A673 (cell line): ENCODE data around the gene WNT8B. TPM values are rescaled to one million over a fixed set of nuclear protein-coding genes. Genes with fewer than 3 reads are reported as not detected.

Experiments used
- BruUV-seq: library from RNA; stranded (reverse); fragments of 400-500 nt; replicated peaks from 2 replicates; lab custom pipeline; 2021; lab: Mats Ljungman, UMichigan
- CTCF ChIA-PET: fragments of 300-600 bp; sonication (Branson Sonifier 250); formaldehyde crosslinking; loops from one replicate; lab custom pipeline; 2022; ENCODE audit warnings: antibody characterized with exemption; lab: Charles Lee
- POLR2A ChIA-PET: fragments of 300-600 bp; sonication (Branson Sonifier 250); formaldehyde crosslinking; loops from one replicate; lab custom pipeline; 2022; ENCODE audit warnings: antibody characterized with exemption; ENCODE audit not compliant: low non-redundant PET; lab: Charles Lee
- DNase-seq: peaks from one replicate; pipeline ENCODE4 v3.0.0-alpha.2; 2015; ENCODE audit warnings: low spot score
- H3K27ac ChIP-seq: fragments of 200-600 bp; sonication (generic); 2 replicates; pipeline ENCODE4 v1.5.1; 2016; ENCODE audit warnings: mixed run types, low read depth, mild to moderate bottlenecking, mixed read lengths, antibody characterized with exemption, low read length; ENCODE audit not compliant: poor library complexity, severe bottlenecking
- H3K27me3 ChIP-seq: fragments of 200-600 bp; sonication (generic); replicated peaks from 2 replicates; pipeline ENCODE4 v1.6.1; 2017; ENCODE audit warnings: mixed run types, low read depth, mild to moderate bottlenecking, mixed read lengths, antibody characterized with exemption, low read length; ENCODE audit not compliant: insufficient read depth, poor library complexity
- H3K36me3 ChIP-seq: fragments of 200-600 bp; sonication (generic); 2 replicates; pipeline ENCODE4 v1.6.1; 2016; ENCODE audit warnings: mixed run types, mild to moderate bottlenecking, mixed read lengths, antibody characterized with exemption, low read length; ENCODE audit not compliant: insufficient read depth, poor library complexity, severe bottlenecking
- H3K4me1 ChIP-seq: fragments of 200-600 bp; sonication (generic); 2 replicates; pipeline ENCODE4 v1.6.1; 2017; ENCODE audit warnings: mixed run types, mild to moderate bottlenecking, mixed read lengths, antibody characterized with exemption, low read length; ENCODE audit not compliant: insufficient read depth, poor library complexity, severe bottlenecking
- H3K4me3 ChIP-seq: fragments of 200-600 bp; sonication (generic); 2 replicates; pipeline ENCODE4 v1.5.1; 2016; ENCODE audit warnings: low read depth, mixed run types, mild to moderate bottlenecking, mixed read lengths, low read length; ENCODE audit not compliant: poor library complexity, severe bottlenecking
- H3K9me3 ChIP-seq: fragments of 200-600 bp; sonication (generic); 2 replicates; pipeline ENCODE4 v1.6.1; 2016; ENCODE audit warnings: mixed run types, low read depth, mild to moderate bottlenecking, mixed read lengths, antibody characterized with exemption, low read length; ENCODE audit not compliant: poor library complexity, severe bottlenecking
- CTCF ChIP-seq: fragments of 300-800, 200-600 bp; sonication (generic); conservative IDR thresholded peaks from 2 replicates; pipeline ENCODE4 v1.5.1; 2017; ENCODE audit warnings: low read depth, mild to moderate bottlenecking, antibody characterized with exemption, low read length, moderate library complexity, mixed read lengths
- EZH2 ChIP-seq: fragments of 200-600 bp; sonication (generic); IDR thresholded peaks from 2 replicates; pipeline ENCODE4 v1.6.1; 2017; ENCODE audit warnings: borderline replicate concordance, low read depth, mild to moderate bottlenecking, mixed read lengths, antibody characterized with exemption, low read length; ENCODE audit not compliant: poor library complexity, severe bottlenecking
- intact Hi-C: fragments of 100-400 bp; cut with micrococcal nuclease; formaldehyde crosslinking; loops from one replicate; pipeline ENCODE4 v1.10.0; 2022; ENCODE audit not compliant: unreplicated experiment
- total RNA-seq: library from RNA; stranded (reverse); gene quantifications from 2 replicates; pipeline ENCODE4 v1.2.3, GENCODE V29; 2021

WNT8B gene
- total RNA-seq, 1 experiment from 2014 or later, result not detected

GRCh38 chr10:100528123-100528886 lies 65.5 kb downstream of the WNT8B start:
- peak; percentile 27 for DNase-seq
- ChIA-PET CTCF (no interaction called here), POLR2A (no interaction called here)
- peaks cover 36% of the 10 kb centered on the region for H3K36me3 ChIP-seq
- intact Hi-C loops, result loop anchor here (1.0 kb wide), 1 partner anchor 37 kb away; no protein-coding TSS in a partner anchor
- TSS peak; percentile 65 for BruUV-seq
- H3K4me3 ChIP-seq, result peak overlapping the region; percentile 76
- no peaks in the 10 kb centered on the region for H3K9me3 ChIP-seq
- no peaks in the 10 kb centered on the region for H3K27me3 ChIP-seq
- no peak for TF ChIP-seq EZH2
- TF ChIP-seq CTCF, result no peak
- peaks cover 7% of the 10 kb centered on the region for H3K4me1 ChIP-seq
- H3K27ac ChIP-seq, result no peak overlapping the region

GRCh38 chr10:100528921-100529474 lies 66.2 kb downstream of the WNT8B start:
- Histone ChIP-seq H3K4me3 (peak overlapping the region; percentile 76), H3K27ac (peak overlapping the region; percentile 80), H3K36me3 (peaks cover 32% of the 10 kb centered on the region), H3K4me1 (peaks cover 7% of the 10 kb centered on the region), H3K27me3 (no peaks in the 10 kb centered on the region), H3K9me3 (no peaks in the 10 kb centered on the region)
- intact Hi-C loops, result loop anchor here (1.0 kb wide), 1 partner anchor 38 kb away; no protein-coding TSS in a partner anchor
- DNase-seq, result peak; percentile 52
- ChIA-PET CTCF (no interaction called here), POLR2A (no interaction called here)
- BruUV-seq, result no TSS peak
- TF ChIP-seq EZH2, result no peak
- TF ChIP-seq CTCF, result no peak

GRCh38 chr10:100529475-100530298 lies 66.9 kb downstream of the WNT8B start, which contains the start of gene NDUFB8:
NDUFB8 (minus strand) TSS chr10:100529871; CDS start chr10:100529851, 20 bp downstream.
- ChIA-PET CTCF (no interaction called here), POLR2A (no interaction called here)
- intact Hi-C loops, result no loop called here
- Histone ChIP-seq H3K4me1 (peaks cover 7% of the 10 kb centered on the region), H3K4me3 (peak within 1 kb of the TSS; percentile 76), H3K36me3 (peaks cover 26% of the 10 kb centered on the region), H3K27me3 (no peaks in the 10 kb centered on the region), H3K27ac (peak within 1 kb of the TSS; percentile 80), H3K9me3 (no peaks in the 10 kb centered on the region)
- no TSS peak for BruUV-seq
- TF ChIP-seq EZH2 (no peak), CTCF (no peak)
- DNase-seq, result peak; percentile 92
